Ovary (tissue), 9 donors: Measurements from ENCODE around the gene ADGRB2. TPM values are rescaled to one million over a fixed set of nuclear protein-coding genes. Genes with fewer than 3 reads are reported as not detected.

Experiments used
- DNase-seq, 5 donors: peaks; one replicate each; pipeline ENCODE4 v3.0.0-alpha.2; 2019 to 2020
- H3K27ac ChIP-seq, 2 donors: fragments of 200-600 bp; one replicate each; pipeline versions ENCODE4 v1.5.1 to v1.8.0; 2019 to 2022
- H3K27me3 ChIP-seq: fragments of 200-600 bp; one replicate; pipeline ENCODE4 v1.8.0; 2022
- H3K36me3 ChIP-seq: fragments of 200-600 bp; sonication (generic); one replicate; pipeline ENCODE4 v1.5.1; 2019
- H3K4me1 ChIP-seq: one replicate; pipeline ENCODE4 v1.8.1; 2013; ENCODE audit warnings: mild to moderate bottlenecking, moderate library complexity; ENCODE audit not compliant: insufficient read depth
- H3K4me3 ChIP-seq: fragments of 200-600 bp; sonication (generic); one replicate; pipeline ENCODE4 v1.5.1; 2017
- H3K9me3 ChIP-seq, 2 donors: fragments of 200-600 bp in 1 of 2; sonication (generic) in 1 of 2; one replicate each; pipeline versions ENCODE4 v1.5.1 to v1.8.1; 2013 to 2019; ENCODE audit warnings: mild to moderate bottlenecking in 1 of 2, moderate library complexity in 1 of 2
- EP300 ChIP-seq: sonication (generic); formaldehyde crosslinking; IDR thresholded peaks from one replicate; pipeline ENCODE4 v1.6.1; 2017; ENCODE audit warnings: antibody characterized with exemption
- POLR2A ChIP-seq: fragments of 450-650 bp; IDR thresholded peaks from one replicate; pipeline ENCODE4 v1.6.1; 2017; ENCODE audit warnings: antibody characterized with exemption, mild to moderate bottlenecking, moderate library complexity
- WGBS, 3 donors: extraction: QIAGEN DNeasy Blood & Tissue Kit in 1 of 3; methylation state at CpG; one replicate each; pipeline versions ENCODE4 v1.1.5 to v1.1.7; 2013 to 2017; 5-methylcytosine and 5-hydroxymethylcytosine counted together
- intact Hi-C, 4 donors: fragments of 100-400 bp; cut with DNase I; formaldehyde crosslinking; loops; one replicate each; pipeline versions ENCODE4 v1.11.0 to v1.15.1; 2022 to 2023
- polyA plus RNA-seq, 2 donors: library from polyadenylated mRNA; stranded (reverse); fragments of 200-250 nt in 1 of 2; fragments of 350-450 nt in 1 of 2; fragmentation: Illumina TruSeq in 1 of 2; extraction: RNeasy Lipid Tissue Mini Kit (QIAGEN cat#74804) in 1 of 2; gene quantifications; one replicate each; pipeline ENCODE4 v1.2.3, GENCODE V29; 2013 to 2014
- total RNA-seq, 7 donors: library from RNA; depleted of rRNA in 2 of 7; stranded (reverse); fragments of >200 nt in 2 of 7; fragmentation: NEBNext Ultra II Directional in 3 of 7; extraction: Animal tissue kit (Norgen Biotek cat#: 25700) in 3 of 7; gene quantifications; one replicate each; pipeline versions ENCODE4 v1.1.0 to v1.2.4, GENCODE V29; 2016 to 2023
- TF ChIP-seq, protein P1 (sequence below), 3 donors: fragments of 450-650 bp in 2 of 3; fragments of 200-600 bp in 1 of 3; IDR thresholded peaks; one replicate each; pipeline versions ENCODE4 v1.5.1 to v1.8.0; 2016 to 2022; ENCODE audit warnings: antibody characterized with exemption in 3 of 3, mild to moderate bottlenecking in 1 of 3
- donor health status: DM: no; HTN: no; CAD: no; lungs with moderate emphysema.
- donor health status: DM: no; HTN: no; CAD: no.
- donor health status: Bipolar disorder and iron deficiency.
- donor health status: DM: yes; HTN: yes; CAD: no.
- donor health status: DM: no; HTN: no; CAD: no.
- donor health status: DM: yes; HTN: yes; CAD: no.

Gene ADGRB2
- total and polyA plus RNA-seq, 9 donors: 0.30 to 7.2 (median 1.6) TPM

- 85 to 90% (median 87%) methylated on average over 25 to 30 of the region's 30 CpGs for WGBS, 3 donors
- no peak overlapping the region for H3K27ac ChIP-seq
- intact Hi-C loops: no loop called here
- no peaks in the 10 kb centered on the region for H3K27me3 ChIP-seq
- DNase-seq: no peak
- H3K4me1 ChIP-seq: peaks cover 6% of the 10 kb centered on the region
- H3K36me3 ChIP-seq: no peaks in the 10 kb centered on the region
- H3K9me3 ChIP-seq: no peaks in the 10 kb centered on the region
- H3K4me3 ChIP-seq: no peak overlapping the region
- TF ChIP-seq, protein P1, sequence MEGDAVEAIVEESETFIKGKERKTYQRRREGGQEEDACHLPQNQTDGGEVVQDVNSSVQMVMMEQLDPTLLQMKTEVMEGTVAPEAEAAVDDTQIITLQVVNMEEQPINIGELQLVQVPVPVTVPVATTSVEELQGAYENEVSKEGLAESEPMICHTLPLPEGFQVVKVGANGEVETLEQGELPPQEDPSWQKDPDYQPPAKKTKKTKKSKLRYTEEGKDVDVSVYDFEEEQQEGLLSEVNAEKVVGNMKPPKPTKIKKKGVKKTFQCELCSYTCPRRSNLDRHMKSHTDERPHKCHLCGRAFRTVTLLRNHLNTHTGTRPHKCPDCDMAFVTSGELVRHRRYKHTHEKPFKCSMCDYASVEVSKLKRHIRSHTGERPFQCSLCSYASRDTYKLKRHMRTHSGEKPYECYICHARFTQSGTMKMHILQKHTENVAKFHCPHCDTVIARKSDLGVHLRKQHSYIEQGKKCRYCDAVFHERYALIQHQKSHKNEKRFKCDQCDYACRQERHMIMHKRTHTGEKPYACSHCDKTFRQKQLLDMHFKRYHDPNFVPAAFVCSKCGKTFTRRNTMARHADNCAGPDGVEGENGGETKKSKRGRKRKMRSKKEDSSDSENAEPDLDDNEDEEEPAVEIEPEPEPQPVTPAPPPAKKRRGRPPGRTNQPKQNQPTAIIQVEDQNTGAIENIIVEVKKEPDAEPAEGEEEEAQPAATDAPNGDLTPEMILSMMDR (IDR thresholded peaks at IDR 0.05): no peak
- TF ChIP-seq EP300 (no peak), POLR2A (no peak)
Observed at GRCh38 chr1:31755850-31756492, 8.2 kb downstream of the ADGRB2 start.

DNA sequence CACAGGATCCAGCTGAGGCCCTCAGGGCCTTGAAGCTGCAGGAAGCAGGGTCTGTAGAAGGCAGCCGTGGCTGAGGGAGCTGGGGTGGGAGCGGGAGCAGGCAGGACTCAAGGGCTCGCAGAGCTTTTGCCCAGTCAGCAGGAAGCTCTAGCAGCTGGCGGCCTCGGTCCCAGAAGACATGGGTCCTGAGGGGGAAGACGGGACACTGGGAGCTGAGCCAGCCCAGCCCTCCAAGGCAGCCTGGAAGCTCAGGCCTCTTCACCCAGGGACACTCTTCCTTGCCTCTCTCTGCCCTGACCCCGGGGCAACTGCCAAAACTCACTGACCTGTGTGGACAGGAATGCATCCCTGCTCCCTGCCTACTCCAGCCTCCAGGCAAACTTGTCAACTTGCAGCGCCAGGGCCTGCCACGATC lies 8.9 kb downstream of the ADGRB2 start:
- Histone ChIP-seq H3K9me3 (no peaks in the 10 kb centered on the region), H3K27ac (no peak overlapping the region), H3K36me3 (no peaks in the 10 kb centered on the region), H3K27me3 (no peaks in the 10 kb centered on the region), H3K4me1 (peaks cover 6% of the 10 kb centered on the region), H3K4me3 (no peak overlapping the region)
- no peak for DNase-seq
- TF ChIP-seq POLR2A: no peak
- no peak for TF ChIP-seq EP300
- TF ChIP-seq, protein P1 (IDR thresholded peaks at IDR 0.05): no peak
- intact Hi-C loops: no loop called here
- WGBS, 3 donors: 60 to 73% (median 63%) methylated on average over 9 of the region's 9 CpGs

- H3K4me1 ChIP-seq: peaks cover 6% of the 10 kb centered on the region
- TF ChIP-seq, protein P1 (IDR thresholded peaks at IDR 0.05): no peak
- TF ChIP-seq POLR2A (no peak), EP300 (no peak)
- DNase-seq: no peak
- no peaks in the 10 kb centered on the region for H3K36me3 ChIP-seq
- H3K27me3 ChIP-seq: no peaks in the 10 kb centered on the region
- H3K9me3 ChIP-seq: no peaks in the 10 kb centered on the region
- no peak overlapping the region for H3K4me3 ChIP-seq
- intact Hi-C loops: no loop called here
- no peak overlapping the region for H3K27ac ChIP-seq
- 94 to 97% (median 95%) methylated on average over 15 of the region's 15 CpGs for WGBS, 3 donors
Observed at GRCh38 chr1:31754397-31754796, 9.7 kb downstream of the ADGRB2 start.

- no peaks in the 10 kb centered on the region for H3K9me3 ChIP-seq
- peak in 3 of 5 donors; percentile 47 to 53 (median 50) for DNase-seq
- intact Hi-C loops: no loop called here
- no peak for TF ChIP-seq EP300
- TF ChIP-seq POLR2A: no peak
- TF ChIP-seq, protein P1 (IDR thresholded peaks at IDR 0.05): no peak
- H3K36me3 ChIP-seq: no peaks in the 10 kb centered on the region
- no peaks in the 10 kb centered on the region for H3K27me3 ChIP-seq
- peaks cover 6% of the 10 kb centered on the region for H3K4me1 ChIP-seq
- WGBS, 3 donors: 66 to 75% (median 72%) methylated on average over 9 of the region's 9 CpGs
- H3K4me3 ChIP-seq: no peak overlapping the region
- no peak overlapping the region for H3K27ac ChIP-seq
Observed at GRCh38 chr1:31753707-31754349, 10.3 kb downstream of the ADGRB2 start.
